Astrocyte (in vitro differentiated cells and primary cell): ENCODE measurements around the gene JSRP1. TPM values are rescaled to one million over a fixed set of nuclear protein-coding genes. Genes with fewer than 3 reads are reported as not detected.
A peak's percentile ranks its signal among the peaks of the same experiment; 100 is the strongest.

Experiments used
- DNase-seq: peaks from one replicate; pipeline ENCODE4 v3.0.0-alpha.2; 2010; ENCODE audit warnings: low read depth
- FAIRE-seq: peaks from 2 replicates; lab custom pipeline; 2011; peaks lifted over from hg19 to GRCh38; lab: Jason Lieb, UNC
- H2AFZ ChIP-seq: 2 replicates; pipeline ENCODE4 v1.6.0; 2012; ENCODE audit warnings: low read depth, low read length, inconsistent platforms
- H3K27ac ChIP-seq: 2 replicates; pipeline ENCODE4 v1.5.1; 2011; ENCODE audit warnings: low read depth, low read length, inconsistent platforms
- H3K27me3 ChIP-seq: 2 replicates; pipeline ENCODE4 v1.6.0; 2011; ENCODE audit warnings: low read length, inconsistent platforms; ENCODE audit not compliant: insufficient read depth
- H3K36me3 ChIP-seq: 2 replicates; pipeline ENCODE4 v1.5.1; 2011; ENCODE audit warnings: low read length, inconsistent platforms; ENCODE audit not compliant: insufficient read depth
- H3K4me1 ChIP-seq: 2 replicates; pipeline ENCODE4 v1.5.1; 2011; ENCODE audit warnings: low read length, inconsistent platforms; ENCODE audit not compliant: insufficient read depth
- H3K4me2 ChIP-seq: 2 replicates; pipeline ENCODE4 v1.6.0; 2012; ENCODE audit warnings: low read length, inconsistent platforms
- H3K4me3 ChIP-seq: 2 replicates; pipeline ENCODE4 v1.5.1; 2011; ENCODE audit warnings: low read depth, mild to moderate bottlenecking, low read length, inconsistent platforms; ENCODE audit not compliant: insufficient read depth
- H3K79me2 ChIP-seq: 2 replicates; pipeline ENCODE4 v1.6.0; 2012; ENCODE audit warnings: mild to moderate bottlenecking, low read length, inconsistent platforms; ENCODE audit not compliant: insufficient read depth
- H3K9ac ChIP-seq: 2 replicates; pipeline ENCODE4 v1.6.0; 2012; ENCODE audit warnings: mild to moderate bottlenecking, low read length, inconsistent platforms
- H3K9me3 ChIP-seq: 2 replicates; pipeline ENCODE4 v1.5.1; 2012; ENCODE audit warnings: low read depth, mild to moderate bottlenecking, low read length, inconsistent platforms; ENCODE audit not compliant: insufficient read depth
- H4K20me1 ChIP-seq: 2 replicates; pipeline ENCODE4 v1.6.0; 2012; ENCODE audit warnings: low read length, inconsistent platforms; ENCODE audit not compliant: insufficient read depth
- H3K27ac Mint-ChIP-seq: one replicate; pipeline ENCODE4 v1.8.0; 2021; ENCODE audit warnings: mild to moderate bottlenecking, mixed read lengths; ENCODE audit not compliant: unreplicated experiment
- H3K27me3 Mint-ChIP-seq: one replicate; pipeline ENCODE4 v1.8.0; 2021; ENCODE audit warnings: low read depth, mixed read lengths; ENCODE audit not compliant: unreplicated experiment
- H3K36me3 Mint-ChIP-seq: one replicate; pipeline ENCODE4 v1.8.0; 2021; ENCODE audit warnings: low read depth, mixed read lengths; ENCODE audit not compliant: unreplicated experiment
- H3K4me1 Mint-ChIP-seq: one replicate; pipeline ENCODE4 v1.8.0; 2021; ENCODE audit warnings: low read depth, mixed read lengths; ENCODE audit not compliant: unreplicated experiment
- H3K4me3 Mint-ChIP-seq: one replicate; pipeline ENCODE4 v1.8.0; 2021; ENCODE audit warnings: mild to moderate bottlenecking, moderate library complexity, mixed read lengths; ENCODE audit not compliant: unreplicated experiment
- H3K9me3 Mint-ChIP-seq: one replicate; pipeline ENCODE4 v1.8.0; 2021; ENCODE audit warnings: mild to moderate bottlenecking, mixed read lengths; ENCODE audit not compliant: unreplicated experiment
- CTCF ChIP-seq: IDR thresholded peaks from 2 replicates; pipeline ENCODE4 v1.5.1; 2011; ENCODE audit warnings: low read depth, mild to moderate bottlenecking, inconsistent platforms, low read length, moderate library complexity; ENCODE audit not compliant: insufficient read depth
- EZH2 ChIP-seq: IDR thresholded peaks from 2 replicates; pipeline ENCODE4 v1.6.1; 2012; ENCODE audit warnings: mild to moderate bottlenecking, low read length, inconsistent platforms; ENCODE audit not compliant: insufficient read depth
- total RNA-seq: library from RNA; stranded (reverse); gene quantifications from 2 replicates; pipeline ENCODE4 v1.2.1, GENCODE V29; 2021

JSRP1 gene
- total RNA-seq, 1 donor from 2014 or later: 0.36 TPM

DNA sequence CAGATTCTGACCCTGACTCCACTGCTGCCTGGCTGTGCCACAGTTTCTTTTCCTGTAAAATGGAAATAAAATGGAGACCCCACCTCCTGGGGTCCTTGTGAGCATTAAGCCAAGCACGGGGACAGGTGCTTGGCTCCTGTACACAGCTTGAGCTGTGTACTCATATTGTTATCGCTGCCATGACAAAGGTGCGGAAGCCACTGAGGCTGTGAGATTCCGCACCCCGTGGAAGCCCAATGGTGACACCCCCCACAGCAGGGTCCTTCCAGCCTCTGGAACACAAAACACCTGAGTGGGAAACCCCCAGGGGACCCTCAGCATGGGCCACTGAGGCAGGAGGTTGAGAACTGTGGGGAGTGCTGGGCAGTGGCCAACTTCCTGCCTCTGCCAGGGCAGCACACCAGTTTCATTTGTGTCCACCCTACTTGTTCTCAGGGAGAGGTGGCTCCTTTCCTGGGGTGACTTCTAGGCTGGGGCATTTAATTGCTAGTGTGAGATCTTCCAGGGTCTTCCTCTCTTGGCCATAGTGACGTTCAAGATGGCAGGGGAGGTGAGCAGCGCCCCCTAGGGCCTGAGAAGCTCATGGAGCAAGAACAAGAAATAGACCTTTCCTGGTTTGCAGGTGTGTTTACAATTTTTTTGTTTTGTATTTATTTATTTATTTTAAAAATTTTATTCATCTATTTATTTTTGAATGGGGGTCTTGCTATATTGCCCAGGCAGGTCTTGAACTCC is 5.4 kb upstream of the JSRP1 start:
- Histone ChIP-seq H3K9me3 (no peaks in the 10 kb centered on the region), H2AFZ (no peak overlapping the region), H3K9ac (no peak overlapping the region), H3K79me2 (no peaks in the 10 kb centered on the region), H3K4me1 (peaks cover 4% of the 10 kb centered on the region), H3K27ac (no peak overlapping the region), H3K4me2 (no peak overlapping the region), H3K27me3 (no peaks in the 10 kb centered on the region), H4K20me1 (no peaks in the 10 kb centered on the region), H3K4me3 (no peak overlapping the region), H3K36me3 (no peaks in the 10 kb centered on the region)
- H3K4me1 Mint-ChIP-seq: peaks cover under 1% of the 10 kb centered on the region
- peaks cover 4% of the 10 kb centered on the region for H3K9me3 Mint-ChIP-seq
- DNase-seq (no peak), FAIRE-seq (no peak)
- peaks cover 7% of the 10 kb centered on the region for H3K27me3 Mint-ChIP-seq
- H3K4me3 Mint-ChIP-seq: no peak overlapping the region
- no peaks in the 10 kb centered on the region for H3K36me3 Mint-ChIP-seq
- TF ChIP-seq EZH2: no peak
- peak; percentile 48 for TF ChIP-seq CTCF
- no peak overlapping the region for H3K27ac Mint-ChIP-seq

DNA sequence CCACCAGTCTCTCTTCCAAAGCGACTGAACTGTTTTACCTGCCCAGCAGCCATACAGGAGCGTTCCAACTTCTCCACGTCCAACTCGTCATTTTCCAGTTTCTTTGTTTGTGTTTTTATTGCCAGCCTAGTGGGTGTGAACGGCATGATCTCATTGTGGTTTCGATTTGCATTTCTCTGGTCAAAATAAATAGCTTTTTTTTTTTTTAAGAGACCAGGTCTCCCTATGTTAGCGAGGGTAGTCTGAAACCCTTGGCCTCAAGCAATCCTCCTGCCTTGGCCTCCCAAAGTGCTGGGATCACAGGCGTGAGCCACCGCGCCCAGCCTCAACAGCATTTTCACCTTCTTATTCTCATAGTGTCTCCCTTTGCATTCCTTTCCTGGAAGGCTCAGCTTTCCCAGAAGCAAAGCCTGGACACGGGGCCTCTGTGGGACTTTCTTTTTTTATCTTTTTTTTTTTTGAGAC is 4.2 kb upstream of the JSRP1 start:
- H3K27ac Mint-ChIP-seq: no peak overlapping the region
- no peaks in the 10 kb centered on the region for H3K4me1 Mint-ChIP-seq
- H3K9me3 Mint-ChIP-seq: peaks cover 4% of the 10 kb centered on the region
- no peak overlapping the region for H3K4me3 ChIP-seq
- H3K79me2 ChIP-seq: no peaks in the 10 kb centered on the region
- H3K4me3 Mint-ChIP-seq: no peak overlapping the region
- H3K9me3 ChIP-seq: no peaks in the 10 kb centered on the region
- no peaks in the 10 kb centered on the region for H3K27me3 ChIP-seq
- peak; percentile 46 for DNase-seq
- H3K27ac ChIP-seq: no peak overlapping the region
- no peaks in the 10 kb centered on the region for H3K4me1 ChIP-seq
- TF ChIP-seq CTCF (no peak), EZH2 (no peak)
- H3K36me3 Mint-ChIP-seq: no peaks in the 10 kb centered on the region
- no peak overlapping the region for H3K4me2 ChIP-seq
- H3K9ac ChIP-seq: no peak overlapping the region
- no peak for FAIRE-seq
- no peaks in the 10 kb centered on the region for H3K36me3 ChIP-seq
- peaks cover 7% of the 10 kb centered on the region for H3K27me3 Mint-ChIP-seq
- H2AFZ ChIP-seq: no peak overlapping the region
- H4K20me1 ChIP-seq: no peaks in the 10 kb centered on the region

DNA sequence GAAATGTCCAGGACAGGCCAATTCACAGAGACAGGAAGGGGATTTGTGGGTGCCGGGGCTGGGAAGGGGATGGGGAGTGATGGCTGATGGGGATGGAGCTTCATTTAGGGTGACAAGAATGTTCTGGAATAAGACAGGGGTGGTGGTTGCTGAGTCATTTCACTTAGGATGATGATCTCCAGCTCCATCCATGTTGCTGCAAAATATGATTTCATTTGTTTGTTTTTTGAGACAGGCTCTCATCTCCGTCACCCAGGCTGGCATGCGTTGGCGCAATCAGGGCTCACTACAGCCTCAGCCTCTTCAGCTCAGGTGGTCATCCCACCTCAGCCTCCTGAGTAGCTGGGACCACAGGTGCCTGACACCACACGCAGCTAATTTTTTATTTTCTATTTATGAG is 3.1 kb upstream of the JSRP1 start:
- H3K4me3 Mint-ChIP-seq: no peak overlapping the region
- no peak overlapping the region for H3K4me2 ChIP-seq
- H2AFZ ChIP-seq: no peak overlapping the region
- H4K20me1 ChIP-seq: peaks cover under 1% of the 10 kb centered on the region
- H3K36me3 ChIP-seq: no peaks in the 10 kb centered on the region
- H3K27me3 Mint-ChIP-seq: peaks cover 7% of the 10 kb centered on the region
- no peak for DNase-seq
- no peak overlapping the region for H3K27ac ChIP-seq
- peaks cover 4% of the 10 kb centered on the region for H3K9me3 Mint-ChIP-seq
- H3K4me1 Mint-ChIP-seq: no peaks in the 10 kb centered on the region
- H3K27ac Mint-ChIP-seq: no peak overlapping the region
- H3K79me2 ChIP-seq: no peaks in the 10 kb centered on the region
- no peaks in the 10 kb centered on the region for H3K4me1 ChIP-seq
- no peak overlapping the region for H3K9ac ChIP-seq
- no peaks in the 10 kb centered on the region for H3K27me3 ChIP-seq
- no peak for FAIRE-seq
- no peak overlapping the region for H3K4me3 ChIP-seq
- no peaks in the 10 kb centered on the region for H3K36me3 Mint-ChIP-seq
- TF ChIP-seq EZH2: no peak
- TF ChIP-seq CTCF: no peak
- no peaks in the 10 kb centered on the region for H3K9me3 ChIP-seq
